ENCODE data around the gene ABCF1.

Gene ABCF1

DNA sequence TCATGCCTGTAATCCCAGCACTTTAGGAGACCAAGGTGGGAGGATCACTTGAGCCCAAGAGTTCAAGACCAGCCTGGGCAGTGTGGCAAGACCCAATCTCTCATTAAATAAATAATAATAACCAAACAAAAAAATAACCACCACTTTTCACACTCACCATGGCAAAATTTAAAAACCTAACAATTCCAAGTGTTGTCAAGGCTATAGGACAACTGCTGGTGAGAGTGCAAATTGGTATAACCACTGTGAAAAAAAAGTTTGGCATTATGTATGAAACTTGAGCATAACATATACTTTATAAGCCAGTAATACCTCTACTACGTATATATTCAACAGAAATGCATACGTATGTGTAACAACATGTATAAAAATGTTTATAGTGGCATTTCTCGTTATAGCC lies 10.3 kb upstream of the ABCF1 start:
- no peak for DNase-seq

GRCh38 chr6:30562470-30563425 lies 8.5 kb upstream of the ABCF1 start:
- no peak for DNase-seq

- no peak for DNase-seq
Measured at GRCh38 chr6:30564114-30564513, 7.1 kb upstream of the ABCF1 start.

DNA sequence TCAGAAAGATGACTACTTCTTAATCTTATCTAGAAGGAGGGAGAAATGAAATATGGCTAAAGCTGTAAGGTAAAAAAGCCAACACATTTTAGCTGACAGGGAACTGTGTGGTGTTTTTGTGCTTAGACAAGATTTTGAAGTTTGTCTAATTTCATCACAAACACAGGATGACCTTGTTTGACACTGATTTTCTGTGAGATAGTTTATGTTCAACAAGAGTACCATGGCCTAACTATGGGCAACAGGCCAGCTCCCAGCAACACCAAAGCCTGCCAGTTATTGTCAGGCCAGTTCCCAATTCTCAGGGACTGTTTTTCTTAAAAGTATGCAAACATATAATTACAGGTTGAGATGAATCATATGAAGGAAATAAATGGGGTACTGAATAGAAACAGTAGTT lies 5.5 kb upstream of the ABCF1 start:
- no peak for DNase-seq

DNA sequence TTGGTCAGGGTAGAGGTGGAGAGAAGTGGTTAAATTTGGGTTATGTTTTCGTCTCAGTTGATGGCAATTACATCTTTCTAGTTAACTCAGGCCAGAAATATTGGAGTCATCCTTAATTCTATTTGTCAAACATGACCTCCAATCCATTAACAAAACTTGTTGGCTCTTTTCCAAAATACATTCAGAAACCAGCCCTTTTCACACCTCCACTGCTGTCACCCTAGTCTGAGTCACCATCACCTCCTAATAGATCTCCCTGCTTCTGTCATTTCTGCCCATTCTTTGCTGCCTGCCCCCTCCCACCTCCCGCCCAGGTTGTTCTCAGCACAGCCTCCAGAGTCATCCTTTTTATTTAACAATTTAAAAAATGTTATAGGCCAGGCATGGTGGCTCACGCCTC lies 3.0 kb upstream of the ABCF1 start:
- peak; percentile 71 for DNase-seq

GRCh38 chr6:30570263-30570662 lies 979 bp upstream of the ABCF1 start:
- DNase-seq, result no peak

- DNase-seq, result no peak
Measured at GRCh38 chr6:30570740-30571074, 535 bp upstream of the ABCF1 start.

DNA sequence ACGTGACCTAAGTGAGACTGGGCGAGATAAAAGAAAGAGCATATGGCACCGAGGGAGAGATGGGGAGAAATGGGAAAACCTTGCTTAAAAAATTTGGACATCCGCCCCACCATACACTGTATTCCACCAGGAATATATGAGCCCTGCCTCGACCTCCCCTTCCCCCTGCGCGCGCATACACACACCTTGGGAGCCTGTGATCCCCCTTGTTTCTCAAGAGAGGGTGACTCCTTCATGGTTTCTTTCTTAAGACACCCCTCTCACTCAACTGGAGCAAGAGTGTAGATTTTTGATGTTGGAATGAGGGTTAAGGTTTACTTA lies 480 bp downstream of the ABCF1 start:
- no peak for DNase-seq

- no peak for DNase-seq
Measured at GRCh38 chr6:30572148-30572547, 906 bp downstream of the ABCF1 start.

DNA sequence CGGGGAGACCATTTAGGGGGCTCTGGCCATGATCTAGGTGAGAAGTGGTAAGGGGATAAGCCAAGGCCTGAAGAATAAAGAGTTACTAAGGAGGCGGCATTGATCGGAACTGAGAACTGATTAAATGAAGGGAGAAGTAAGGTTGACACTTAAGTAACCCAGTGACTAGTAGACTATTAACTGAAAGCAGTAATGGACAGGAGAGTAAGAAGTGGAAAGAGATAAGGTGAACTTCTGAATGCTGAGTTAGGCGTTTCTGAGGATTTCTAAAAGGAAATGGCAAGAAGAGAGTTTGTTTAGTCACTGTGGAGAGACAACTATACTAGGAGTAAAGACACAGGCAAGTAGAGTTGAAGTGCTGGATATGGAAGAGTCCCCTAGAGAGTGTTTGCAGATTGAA lies 1.9 kb downstream of the ABCF1 start:
- DNase-seq, result no peak

GRCh38 chr6:30578051-30578450 lies 6.8 kb downstream of the ABCF1 start:
- DNase-seq, result no peak

DNA sequence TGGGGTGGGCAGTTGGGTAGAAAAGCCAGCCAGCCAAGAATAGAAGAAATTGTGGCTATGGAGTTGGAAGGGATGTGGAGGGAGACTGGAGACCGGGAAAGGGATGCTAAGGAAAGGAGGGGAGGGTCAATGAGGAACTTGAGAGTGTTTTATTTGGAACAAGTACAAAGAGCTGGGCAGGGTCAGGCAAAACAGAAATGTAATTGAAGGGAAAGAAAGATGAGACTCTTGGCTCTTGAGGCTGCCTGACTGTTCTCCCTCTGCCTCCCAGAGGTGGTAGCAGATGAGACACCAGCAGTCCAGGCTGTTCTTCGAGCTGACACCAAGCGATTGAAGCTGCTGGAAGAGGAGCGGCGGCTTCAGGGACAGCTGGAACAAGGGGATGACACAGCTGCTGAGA lies 12.7 kb downstream of the ABCF1 start:
- DNase-seq, result no peak

DNA sequence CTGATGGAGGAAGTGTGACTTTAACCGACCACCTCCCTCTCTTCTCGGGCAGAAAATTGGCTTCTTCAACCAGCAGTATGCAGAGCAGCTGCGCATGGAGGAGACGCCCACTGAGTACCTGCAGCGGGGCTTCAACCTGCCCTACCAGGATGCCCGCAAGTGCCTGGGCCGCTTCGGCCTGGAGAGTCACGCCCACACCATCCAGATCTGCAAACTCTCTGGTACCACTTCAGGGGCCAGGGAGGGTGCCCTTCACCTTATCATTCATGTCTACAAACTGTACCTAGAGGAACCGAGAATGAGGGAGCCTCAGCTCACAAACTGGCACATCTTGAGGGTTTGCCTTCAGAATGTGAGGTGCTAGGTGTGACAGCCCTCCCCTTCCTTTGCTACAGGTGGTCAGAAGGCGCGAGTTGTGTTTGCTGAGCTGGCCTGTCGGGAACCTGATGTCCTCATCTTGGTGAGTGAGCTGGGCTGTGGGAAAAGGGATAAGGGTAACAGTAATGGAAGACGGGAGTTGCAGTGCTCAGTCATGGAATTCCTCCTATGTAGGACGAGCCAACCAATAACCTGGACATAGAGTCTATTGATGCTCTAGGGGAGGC lies 18.6 kb downstream of the ABCF1 start:
- DNase-seq, result no peak

GRCh38 chr6:30590509-30590908 lies 19.3 kb downstream of the ABCF1 start:
- DNase-seq, result no peak

GRCh38 chr6:30591008-30591407 lies 19.8 kb downstream of the ABCF1 start:
- no peak for DNase-seq

DNA sequence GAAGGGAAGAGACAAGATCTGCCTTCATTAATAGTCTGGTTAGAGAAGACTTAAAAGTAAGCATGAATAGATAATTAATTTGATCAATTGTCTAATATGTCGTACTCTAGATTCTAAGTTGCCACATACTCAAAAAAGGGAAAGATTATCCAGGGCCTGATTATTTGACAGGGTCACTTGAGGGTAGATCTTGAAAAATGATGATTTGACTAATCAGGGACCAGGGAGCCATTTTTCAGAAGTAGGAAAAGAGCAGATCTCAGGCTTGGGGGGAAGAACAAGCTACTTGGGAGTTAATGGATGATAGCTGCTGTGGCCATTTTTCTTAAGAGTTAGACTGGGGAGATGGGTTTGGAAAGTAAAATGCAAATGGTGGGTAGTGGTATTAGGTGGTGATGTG lies 21.0 kb downstream of the ABCF1 start:
- DNase-seq, result no peak

DNA sequence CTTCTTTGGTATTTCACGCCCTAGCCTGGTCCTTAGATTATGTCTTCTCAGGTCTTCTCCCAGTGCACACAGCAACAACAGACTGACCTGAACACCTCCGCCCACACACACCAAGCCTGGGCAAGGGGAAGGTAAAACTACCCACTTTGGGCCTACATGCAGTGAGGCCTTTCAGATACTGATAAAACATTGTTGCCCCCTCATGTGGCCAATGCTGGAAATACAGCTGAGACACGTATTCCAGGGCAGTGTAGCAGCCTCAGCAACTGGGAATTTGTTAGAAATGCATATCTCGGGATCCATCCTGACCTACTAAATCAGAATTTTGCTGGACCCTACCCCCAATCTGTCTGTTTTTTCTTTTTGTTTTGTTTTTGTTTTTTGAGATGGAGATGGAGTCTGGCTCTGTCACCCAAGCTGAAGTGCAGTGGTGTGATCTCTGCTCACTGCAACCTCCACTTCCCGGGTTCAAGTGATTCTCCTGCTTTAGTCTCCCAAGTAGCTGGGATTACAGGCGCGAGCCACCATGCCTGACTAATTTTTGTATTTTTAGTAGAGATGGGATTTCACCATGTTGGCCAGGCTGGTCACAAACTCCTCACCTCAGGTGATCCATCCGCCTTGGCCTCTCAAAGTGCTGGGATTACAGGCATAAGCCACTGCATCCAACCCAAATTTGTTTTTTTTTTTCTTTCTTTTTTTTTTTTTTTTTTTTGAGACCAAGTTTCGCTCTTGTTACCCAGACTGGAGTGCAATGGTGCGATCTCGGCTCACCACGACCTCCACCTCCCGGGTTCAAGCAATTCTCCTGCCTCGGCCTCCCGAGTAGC lies 26.3 kb downstream of the ABCF1 start:
- peak; percentile 79 for DNase-seq

DNA sequence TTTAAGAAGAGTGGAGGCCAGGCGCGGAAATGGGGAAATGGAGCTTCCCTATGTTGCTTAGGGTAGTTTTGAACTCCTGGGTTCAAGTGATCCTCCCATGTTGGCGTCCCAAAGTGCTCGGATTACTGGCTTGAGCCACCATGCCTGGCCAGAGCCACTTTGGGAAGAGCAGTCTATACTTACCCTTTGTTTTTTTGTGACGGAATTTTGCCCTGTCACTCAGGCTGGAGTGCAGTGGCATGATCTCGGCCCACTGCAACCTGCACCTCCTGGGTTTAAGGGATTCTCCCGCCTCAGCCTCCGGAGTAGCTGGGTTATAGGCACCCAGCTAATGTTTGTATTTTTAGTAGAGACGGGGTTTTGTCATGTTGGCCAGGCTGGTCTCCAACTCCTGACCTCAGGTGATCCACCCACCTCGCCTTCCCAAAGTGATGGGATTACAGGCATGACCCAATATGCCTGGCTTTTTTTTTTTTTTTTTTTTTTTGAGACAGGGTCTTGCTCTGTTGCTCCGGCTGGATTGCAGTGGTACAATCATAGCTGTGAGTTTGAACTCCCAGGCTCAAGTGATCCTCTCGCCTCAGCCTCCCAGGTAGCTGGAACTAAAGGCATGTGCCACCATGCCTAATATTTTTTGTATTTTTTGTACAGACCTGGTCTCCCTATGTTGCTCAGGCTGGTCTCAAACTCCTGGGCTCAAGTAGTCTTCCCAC lies 27.8 kb downstream of the ABCF1 start:
- no peak for DNase-seq

- DNase-seq, result no peak
Measured at GRCh38 chr6:30599625-30600324, 28.5 kb downstream of the ABCF1 start.

- DNase-seq, result no peak
Measured at GRCh38 chr6:30600451-30600961, 29.3 kb downstream of the ABCF1 start.

GRCh38 chr6:30601436-30601814 lies 30.2 kb downstream of the ABCF1 start:
- no peak for DNase-seq

Measured in activated CD4-positive, alpha-beta T cell treated with anti-CD3 and anti-CD28 coated beads, Interleukin-10, Interleukin-2, amounts not matched to agents 100 ng/mL and 50 ng/mL, durations not matched to agents 16 hours and 8 hours (primary cell).